MM.1S (cell line): Measurements from ENCODE around the gene PSME3.

Experiments used
- CTCF ChIP-seq: fragments of 300-600 bp; sonication (generic); IDR thresholded peaks from 2 replicates; pipeline ENCODE4 v1.5.1; 2016; ENCODE audit warnings: antibody characterized with exemption, low read length, mixed read lengths
- EZH2 ChIP-seq: fragments of 300-600 bp; sonication (generic); optimal IDR thresholded peaks from 2 replicates; pipeline ENCODE3; 2017; ENCODE audit warnings: low read depth, mild to moderate bottlenecking, antibody characterized with exemption, low read length, mixed read lengths
- EZH2phosphoT487 ChIP-seq: fragments of 300-600 bp; sonication (generic); IDR thresholded peaks from 2 replicates; pipeline ENCODE4 v1.6.1; 2018; ENCODE audit warnings: antibody characterized with exemption, low read length

DNA sequence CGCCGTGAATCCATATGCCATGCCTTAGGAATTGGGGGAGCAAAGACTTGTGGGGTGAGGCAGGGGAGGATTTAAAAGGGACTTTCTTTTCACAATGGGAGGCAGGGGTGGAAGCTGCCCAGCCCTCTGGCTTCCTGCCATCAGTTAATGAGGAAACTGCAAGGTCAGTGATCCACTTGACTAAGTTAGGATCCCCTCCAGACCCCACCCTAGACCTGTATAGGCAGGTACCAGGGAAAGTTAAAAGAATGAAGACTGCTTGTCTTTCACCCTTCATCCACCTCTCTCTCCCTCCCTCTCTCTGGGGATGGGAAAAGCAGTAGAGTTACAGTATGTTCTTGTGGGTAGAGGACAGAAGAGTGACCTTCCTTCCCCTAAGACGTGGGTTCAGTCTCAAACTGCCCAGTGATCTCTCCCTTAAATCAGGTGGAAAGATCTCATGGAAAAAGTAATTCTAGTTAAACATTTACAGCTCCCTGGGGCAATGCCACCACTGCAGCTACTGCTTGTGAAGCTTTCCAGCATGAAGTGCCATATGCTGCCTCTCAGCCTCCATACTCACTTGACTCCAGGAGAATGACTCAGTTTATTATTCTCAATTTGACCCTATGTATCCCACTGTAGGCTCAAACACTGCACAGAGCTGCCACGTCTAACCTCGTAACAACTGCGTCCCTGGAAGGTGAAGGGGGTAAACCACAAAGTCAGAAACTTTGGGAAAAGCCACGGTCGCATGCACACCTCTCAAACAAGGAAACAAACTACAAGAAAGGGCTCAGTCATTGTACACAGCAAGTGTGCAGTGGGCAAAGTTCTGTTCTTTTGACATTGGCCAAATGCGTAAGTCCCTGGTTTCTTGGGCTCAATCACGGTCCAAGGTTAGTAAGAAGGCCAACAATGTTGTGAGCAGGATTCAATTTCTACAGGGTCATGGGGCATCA is 35.9 kb upstream of the PSME3 start:
- no peak for TF ChIP-seq CTCF
- TF ChIP-seq EZH2phosphoT487 = no peak
- no peak for TF ChIP-seq EZH2
